VCaP (cell line): ENCODE results near the gene NAA16.

ENCODE experiments used
- H3K27ac ChIP-seq: fragments of 450-650 bp; 2 replicates; pipeline ENCODE4 v1.5.1; 2017
- CTCF ChIP-seq: fragments of 450-650 bp; conservative IDR thresholded peaks from 2 replicates; pipeline ENCODE4 v1.5.1; 2017; ENCODE audit warnings: mild to moderate bottlenecking, moderate library complexity

NAA16 gene

GRCh38 chr13:41364043-41364442 is 53.0 kb downstream of the NAA16 start:
- no peak for TF ChIP-seq CTCF
- no peak overlapping the region for H3K27ac ChIP-seq

- no peak for TF ChIP-seq CTCF
- H3K27ac ChIP-seq: no peak overlapping the region
Measured at GRCh38 chr13:41365631-41366030, 54.6 kb downstream of the NAA16 start.

GRCh38 chr13:41370736-41371135 is 59.7 kb downstream of the NAA16 start:
- H3K27ac ChIP-seq: no peak overlapping the region
- TF ChIP-seq CTCF: no peak

- TF ChIP-seq CTCF: no peak
Measured at GRCh38 chr13:41377446-41377845, 66.4 kb downstream of the NAA16 start.

GRCh38 chr13:41382431-41382830 is 71.4 kb downstream of the NAA16 start:
- no peak overlapping the region for H3K27ac ChIP-seq
- no peak for TF ChIP-seq CTCF

More at GRCh38 chr13:41377446-41377845, 66.4 kb downstream of the NAA16 start:
- H3K27ac ChIP-seq: no peak overlapping the region

- TF ChIP-seq CTCF: no peak
Measured at GRCh38 chr13:41383386-41383785, 72.3 kb downstream of the NAA16 start.

GRCh38 chr13:41384749-41385503 is 73.9 kb downstream of the NAA16 start:
- H3K27ac ChIP-seq: no peak overlapping the region

More at GRCh38 chr13:41383386-41383785, 72.3 kb downstream of the NAA16 start:
- no peak overlapping the region for H3K27ac ChIP-seq

More at GRCh38 chr13:41384749-41385503, 73.9 kb downstream of the NAA16 start:
- TF ChIP-seq CTCF: peak; percentile 74
